Putamen (tissue), 1 donor: ENCODE data around the gene ZDHHC14.
"Not testable (repeated sequence)": the region's sequence is repeated elsewhere in the genome, so short reads cannot be mapped to it uniquely, and the experiment has no call there.

ENCODE experiments used
- DNase-seq: peaks from one replicate; pipeline ENCODE4 v3.0.0-alpha.2; 2016; ENCODE audit warnings: low spot score

Gene ZDHHC14

DNA sequence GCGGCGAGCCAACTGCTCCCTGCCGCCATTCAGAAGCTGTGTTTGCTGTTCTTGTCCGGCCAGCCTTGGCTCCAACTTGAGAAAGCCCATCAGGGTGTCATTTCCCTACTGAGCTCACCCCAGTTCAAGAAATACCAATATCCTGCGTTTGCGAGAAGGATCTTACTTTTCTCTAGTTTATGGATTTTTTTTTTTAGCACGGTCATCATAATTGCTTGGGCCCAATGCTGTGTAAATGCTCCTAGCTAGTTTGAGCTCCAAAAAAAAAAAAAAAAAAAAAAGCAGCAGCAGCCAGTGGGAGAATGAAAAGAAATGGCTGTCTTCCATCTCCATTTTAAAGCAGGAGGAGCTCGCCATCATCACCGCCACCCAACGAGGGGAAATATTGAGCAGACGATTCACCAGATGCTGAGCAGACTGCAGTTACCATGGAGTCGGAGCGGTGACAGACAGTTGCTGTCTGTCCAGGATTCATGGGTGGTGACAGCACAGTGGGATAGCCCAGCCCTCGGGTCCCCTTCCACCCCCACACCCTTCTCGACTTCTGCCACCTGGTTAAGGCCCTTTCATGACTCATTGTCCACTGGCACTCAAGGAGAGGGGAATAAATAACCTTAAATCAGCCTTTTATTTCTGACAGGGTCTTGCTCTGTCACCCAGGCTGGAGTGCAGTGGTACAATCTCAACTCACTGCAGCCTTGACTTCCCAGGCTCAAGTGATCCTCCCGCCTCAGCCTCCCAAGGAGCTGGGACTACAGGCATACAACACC lies 309.6 kb downstream of the ZDHHC14 start:
- no peak for DNase-seq

DNA sequence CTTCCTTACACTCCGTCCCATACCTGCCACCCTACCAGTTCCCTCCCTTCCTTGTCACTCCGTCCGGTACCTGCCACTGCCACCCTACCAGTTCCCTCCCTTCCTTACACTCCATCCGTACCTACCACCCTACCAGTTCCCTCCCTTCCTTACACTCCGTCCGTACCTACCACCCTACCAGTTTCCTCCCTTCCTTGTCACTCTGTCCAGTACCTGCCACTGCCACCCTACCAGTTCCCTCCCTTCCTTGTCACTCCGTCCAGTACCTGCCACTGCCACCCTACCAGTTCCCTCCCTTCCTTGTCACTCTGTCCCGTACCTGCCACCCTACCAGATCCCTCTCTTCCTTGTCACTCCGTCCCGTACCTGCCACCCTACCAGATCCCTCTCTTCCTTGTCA lies 310.6 kb downstream of the ZDHHC14 start:
- not testable (repeated sequence) for DNase-seq

- no peak for DNase-seq
Measured at GRCh38 chr6:157693867-157694266, 312.9 kb downstream of the ZDHHC14 start.

DNA sequence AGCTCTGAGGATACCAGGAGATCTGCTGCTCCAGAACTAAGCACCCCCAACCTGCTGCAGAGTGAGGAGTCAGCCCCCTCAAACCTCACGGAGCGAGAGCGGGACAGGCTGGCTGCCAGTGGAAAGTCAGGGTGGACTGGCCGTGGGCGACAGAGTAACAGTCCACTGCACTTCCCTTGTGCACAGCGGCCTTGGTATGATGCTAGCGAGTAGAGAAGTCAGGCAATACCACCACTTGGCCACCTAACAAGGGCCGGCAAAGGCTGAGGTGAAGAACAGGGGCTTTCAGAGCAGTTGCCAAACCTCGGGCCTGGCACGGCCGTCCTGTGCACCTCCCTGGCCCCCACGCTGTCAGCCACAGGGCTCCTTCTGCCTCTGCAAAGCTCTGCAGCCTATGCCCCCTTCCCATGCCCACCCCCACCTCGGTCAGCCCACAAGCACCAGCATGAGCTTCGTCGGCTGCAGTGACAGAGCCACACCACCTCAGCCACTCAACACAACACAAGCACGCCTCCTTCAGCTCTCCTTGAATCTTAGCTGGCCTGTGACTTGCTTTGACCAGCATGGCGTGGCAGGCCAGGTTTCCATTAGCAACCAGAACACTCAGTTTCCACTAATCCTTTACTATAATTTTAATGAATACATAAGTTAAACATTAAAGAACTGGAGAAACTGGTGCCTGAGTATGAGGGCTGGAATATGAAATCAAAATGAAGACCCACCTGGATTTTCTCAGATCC lies 314.5 kb downstream of the ZDHHC14 start:
- no peak for DNase-seq

DNA sequence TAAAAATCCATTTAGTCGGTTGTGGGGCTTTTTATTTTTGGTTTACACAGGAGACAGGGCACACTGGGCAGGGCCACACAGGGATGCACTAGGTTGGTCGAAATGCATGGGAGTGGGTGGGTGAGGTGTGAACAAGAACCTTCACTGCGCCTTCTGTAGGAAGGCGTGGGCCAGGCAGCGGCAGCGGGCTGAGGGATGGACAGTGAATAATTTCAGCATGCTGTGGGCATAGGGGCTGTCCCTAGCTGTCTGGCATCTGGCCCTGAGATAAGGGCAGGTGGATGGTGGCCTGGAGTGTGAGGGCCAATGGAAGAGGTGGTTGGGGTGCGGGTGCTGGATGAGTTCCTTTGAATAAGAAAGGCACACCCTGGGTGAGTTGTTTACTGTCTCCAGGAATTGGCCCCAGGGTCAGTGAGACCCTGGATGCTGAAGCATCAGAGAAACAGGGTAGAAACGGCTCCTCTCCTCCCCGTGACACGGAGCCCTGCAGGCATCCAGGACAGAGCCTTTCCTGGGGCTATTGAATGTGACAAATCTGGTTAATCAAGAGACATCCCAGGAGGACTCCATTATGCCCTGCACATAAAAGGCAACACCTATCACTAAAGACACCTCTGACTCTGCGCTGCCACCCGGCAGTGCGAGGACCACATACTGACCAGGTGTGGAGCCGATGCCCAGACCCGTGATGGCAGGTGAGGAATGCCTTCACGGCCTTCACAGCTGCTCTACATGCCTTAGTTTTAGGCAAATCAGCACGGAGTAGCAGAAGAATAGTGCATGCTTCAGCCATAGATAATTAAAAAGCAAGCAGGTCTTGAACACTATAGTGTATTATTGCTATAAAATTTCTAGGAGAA lies 319.0 kb downstream of the ZDHHC14 start:
- no peak for DNase-seq

DNA sequence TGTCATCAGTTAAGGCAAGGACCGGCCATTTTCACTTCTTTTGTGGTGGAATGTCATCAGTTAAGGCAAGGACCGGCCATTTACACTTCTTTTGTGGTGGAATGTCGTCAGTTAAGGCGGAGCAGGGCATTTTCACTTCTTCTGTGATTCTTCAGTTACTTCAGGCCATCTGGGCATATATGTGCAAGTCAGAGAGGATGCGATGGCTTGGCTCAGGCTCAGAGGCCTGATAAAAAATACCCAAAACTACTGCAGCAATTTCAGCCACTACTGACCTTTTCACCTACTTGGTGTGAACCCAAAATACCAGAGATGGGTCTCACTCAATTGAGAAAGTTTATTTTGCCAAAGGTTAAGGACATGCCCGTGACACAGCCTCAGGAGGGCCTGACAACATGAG lies 325.4 kb downstream of the ZDHHC14 start:
- DNase-seq, result not testable (repeated sequence)

- DNase-seq, result no peak
Measured at GRCh38 chr6:157706883-157707282, 325.9 kb downstream of the ZDHHC14 start.

DNA sequence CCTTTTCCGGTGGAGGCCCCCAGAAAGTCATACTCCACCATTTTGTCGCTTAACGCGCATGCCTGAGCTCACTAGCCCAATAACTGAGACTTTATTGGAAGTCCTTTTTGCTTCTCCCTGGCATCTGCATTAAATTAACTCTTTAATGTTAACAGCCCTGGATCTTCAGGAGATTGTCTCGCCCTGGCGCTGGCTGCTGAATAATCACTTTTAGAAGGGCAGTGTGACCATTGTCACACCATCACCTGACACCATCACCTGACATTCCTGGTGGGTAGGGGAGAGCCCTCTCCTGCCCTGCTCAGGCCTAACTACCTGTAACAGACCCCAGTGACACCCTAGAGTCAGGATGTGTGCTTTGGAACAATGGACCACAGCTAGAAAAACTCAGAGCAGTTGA lies 326.6 kb downstream of the ZDHHC14 start:
- no peak for DNase-seq

GRCh38 chr6:157708239-157708638 lies 327.2 kb downstream of the ZDHHC14 start:
- DNase-seq, result no peak

GRCh38 chr6:157708933-157709332 lies 327.9 kb downstream of the ZDHHC14 start:
- no peak for DNase-seq

DNA sequence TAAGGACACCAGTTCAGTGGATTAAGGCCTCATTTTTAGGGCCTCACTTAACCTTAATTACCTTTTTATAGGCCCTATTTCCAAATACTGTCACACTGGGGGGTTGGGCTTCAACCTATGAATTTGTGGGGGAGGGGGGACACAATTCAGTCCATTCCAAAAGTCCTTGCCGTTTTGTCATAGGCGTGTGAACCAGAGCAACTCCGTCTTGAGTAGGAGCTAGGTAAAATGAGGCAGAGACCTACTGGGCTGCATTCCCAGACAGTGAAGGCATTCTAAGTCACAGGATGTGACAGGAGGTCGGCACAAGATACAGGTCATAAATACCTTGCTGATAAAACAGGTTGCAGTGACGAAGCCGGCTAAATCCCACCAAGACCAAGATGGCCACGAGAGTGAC lies 328.6 kb downstream of the ZDHHC14 start:
- no peak for DNase-seq

DNA sequence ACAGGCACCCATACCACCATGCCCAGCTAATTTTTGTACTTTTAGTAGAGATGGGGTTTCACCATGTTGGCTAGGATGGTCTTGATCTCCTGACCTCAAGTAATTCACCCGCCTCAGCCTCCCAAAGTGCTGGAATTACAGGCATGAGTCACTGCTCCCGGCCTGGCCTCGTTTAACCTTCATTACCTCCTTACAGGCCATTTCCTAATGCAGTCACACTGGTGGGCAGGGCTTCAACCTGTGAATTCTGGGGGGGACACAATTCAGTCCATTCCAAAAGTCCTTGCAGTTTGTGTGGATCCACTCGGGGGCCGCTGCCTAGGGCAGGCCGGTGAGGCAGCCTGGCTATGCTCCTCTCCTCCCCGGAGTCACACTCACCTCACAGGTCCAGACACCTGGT lies 329.6 kb downstream of the ZDHHC14 start:
- DNase-seq, result no peak

DNA sequence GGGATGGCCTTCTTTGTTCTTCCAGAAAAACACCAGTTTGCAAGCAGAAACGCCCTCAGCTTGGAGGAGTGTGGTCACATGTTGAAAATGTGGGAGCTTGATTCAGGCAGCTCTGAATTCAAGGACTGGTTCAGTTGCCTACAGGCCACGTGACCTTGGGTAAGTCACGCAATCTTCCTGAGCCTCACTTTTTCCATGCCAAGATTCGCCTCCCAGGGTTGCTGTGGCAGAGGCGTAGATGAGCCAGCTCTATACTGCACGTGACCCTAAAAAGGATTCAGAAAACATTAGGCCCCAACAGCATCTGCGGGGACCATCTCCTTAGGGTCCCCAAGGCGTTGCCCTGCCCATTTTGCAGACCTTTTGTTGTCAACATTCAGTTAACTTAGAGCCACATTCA lies 330.1 kb downstream of the ZDHHC14 start:
- DNase-seq, result no peak

DNA sequence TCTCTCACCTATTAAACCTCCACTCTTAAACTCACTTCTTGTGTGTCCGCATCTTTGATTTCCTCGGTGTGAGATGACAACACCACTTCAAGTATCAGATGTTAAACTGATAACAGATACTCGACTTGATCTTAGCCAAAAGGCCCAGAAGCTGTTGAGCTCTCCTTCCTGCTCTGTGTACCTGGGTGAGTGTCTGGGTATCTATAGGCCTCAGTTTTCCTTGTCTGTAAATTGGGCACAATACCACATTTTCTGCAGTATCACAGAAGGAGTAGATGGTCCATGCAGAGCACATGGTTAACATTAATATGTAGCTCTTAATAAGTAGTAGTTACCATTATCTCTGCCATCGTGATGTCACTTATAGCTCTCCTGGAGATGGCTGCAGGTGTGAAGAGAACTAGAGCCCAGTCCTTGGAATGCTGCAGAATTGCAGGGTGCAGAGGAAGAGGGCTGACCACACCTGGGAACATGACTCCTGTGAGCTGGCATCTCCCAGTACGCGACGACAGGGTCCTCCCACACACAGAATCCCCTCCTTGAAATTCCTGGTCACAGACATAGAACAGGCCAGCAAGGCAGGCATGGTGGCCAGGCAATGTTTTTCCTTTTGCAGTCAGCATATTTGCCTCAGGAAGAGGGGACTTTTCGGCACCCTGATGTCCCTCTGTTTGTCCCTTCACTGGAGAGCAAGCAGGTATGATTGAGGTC lies 331.8 kb downstream of the ZDHHC14 start:
- no peak for DNase-seq

GRCh38 chr6:157713451-157714152 lies 332.6 kb downstream of the ZDHHC14 start:
- no peak for DNase-seq

DNA sequence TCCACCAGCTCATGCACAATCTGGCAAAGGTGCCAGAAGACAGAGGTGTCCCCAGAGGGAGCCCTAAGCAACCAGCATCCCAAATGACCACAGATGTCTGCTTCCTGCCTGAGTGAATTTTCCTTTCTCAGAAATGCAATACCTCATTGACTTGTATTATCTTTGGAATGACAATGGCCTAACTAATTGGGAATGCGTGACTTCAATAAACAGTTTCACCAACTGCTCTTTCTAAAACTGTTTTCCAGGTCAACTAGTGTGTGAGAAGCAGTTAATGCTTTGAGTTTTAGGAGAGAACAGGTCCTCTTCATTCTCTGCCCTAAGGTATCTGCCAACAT lies 333.1 kb downstream of the ZDHHC14 start:
- no peak for DNase-seq

DNA sequence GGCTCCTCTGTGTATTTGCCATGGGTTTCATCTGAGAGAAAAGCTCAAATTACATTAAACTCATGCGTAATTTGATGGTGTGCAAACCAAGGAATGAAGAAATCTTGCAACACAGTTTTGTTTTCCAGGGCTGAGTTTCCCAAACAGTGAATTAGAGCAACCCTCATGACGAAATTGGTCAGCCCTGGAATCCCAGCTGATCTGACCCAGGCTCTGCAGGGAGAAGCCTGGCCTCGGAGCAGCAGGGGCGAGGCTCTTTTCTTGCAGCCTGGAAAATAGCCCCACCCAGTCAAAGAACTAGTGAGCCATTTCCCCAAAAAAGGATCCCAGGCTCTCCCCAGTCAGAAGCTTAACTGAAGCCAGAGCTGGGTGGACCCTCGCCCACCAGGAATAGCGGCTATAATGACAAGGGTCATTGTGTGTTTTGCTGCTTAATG lies 334.8 kb downstream of the ZDHHC14 start:
- no peak for DNase-seq

- DNase-seq, result no peak
Measured at GRCh38 chr6:157716251-157716995, 335.4 kb downstream of the ZDHHC14 start.

DNA sequence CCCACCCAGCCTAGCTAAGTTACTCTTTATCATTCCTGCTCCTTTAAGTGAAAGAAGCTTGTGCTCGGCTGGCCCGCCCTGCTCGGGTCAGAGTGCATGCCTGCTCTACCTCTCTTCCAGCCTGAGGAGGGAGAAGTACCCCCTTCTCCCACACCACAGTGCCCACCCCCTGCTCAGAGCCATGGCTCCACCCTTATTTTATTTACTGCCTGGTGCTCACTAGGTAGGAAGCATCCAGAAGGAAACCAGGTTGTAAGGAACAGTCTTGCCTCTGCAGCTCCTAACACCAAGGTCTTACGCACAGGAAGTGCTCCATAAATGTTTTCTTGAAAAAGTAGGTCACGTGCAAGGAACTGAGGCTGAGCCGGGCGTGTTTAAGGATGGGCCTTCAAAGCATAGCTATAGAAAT lies 336.4 kb downstream of the ZDHHC14 start:
- no peak for DNase-seq

- DNase-seq, result no peak
Measured at GRCh38 chr6:157718503-157719187, 337.7 kb downstream of the ZDHHC14 start.
